Astrocyte of the spinal cord (primary cell): ENCODE measurements around the gene CAMKK2.

ENCODE experiments used
- DNase-seq: peaks from one replicate; pipeline ENCODE4 v3.0.0; 2011; ENCODE audit warnings: low read depth, low spot score
- H3K4me3 ChIP-seq: 2 replicates; pipeline ENCODE4 v1.5.1; 2011; ENCODE audit warnings: low read depth, mild to moderate bottlenecking, low read length, moderate library complexity
- in situ Hi-C: cut with HindIII; loops from 2 replicates; pipeline ENCODE4 v1.10.0; 2017; ENCODE audit warnings: low sequenced_read_pairs
- TF ChIP-seq, protein P1 (sequence below): IDR thresholded peaks from 2 replicates; pipeline ENCODE4 v1.5.1; 2012; ENCODE audit warnings: low read depth, mild to moderate bottlenecking, low read length, inconsistent platforms

The CAMKK2 gene

GRCh38 chr12:121294151-121294889 lies 2.2 kb downstream of the CAMKK2 start:
- H3K4me3 ChIP-seq = no peak overlapping the region
- no peak for DNase-seq
- TF ChIP-seq, protein P1, sequence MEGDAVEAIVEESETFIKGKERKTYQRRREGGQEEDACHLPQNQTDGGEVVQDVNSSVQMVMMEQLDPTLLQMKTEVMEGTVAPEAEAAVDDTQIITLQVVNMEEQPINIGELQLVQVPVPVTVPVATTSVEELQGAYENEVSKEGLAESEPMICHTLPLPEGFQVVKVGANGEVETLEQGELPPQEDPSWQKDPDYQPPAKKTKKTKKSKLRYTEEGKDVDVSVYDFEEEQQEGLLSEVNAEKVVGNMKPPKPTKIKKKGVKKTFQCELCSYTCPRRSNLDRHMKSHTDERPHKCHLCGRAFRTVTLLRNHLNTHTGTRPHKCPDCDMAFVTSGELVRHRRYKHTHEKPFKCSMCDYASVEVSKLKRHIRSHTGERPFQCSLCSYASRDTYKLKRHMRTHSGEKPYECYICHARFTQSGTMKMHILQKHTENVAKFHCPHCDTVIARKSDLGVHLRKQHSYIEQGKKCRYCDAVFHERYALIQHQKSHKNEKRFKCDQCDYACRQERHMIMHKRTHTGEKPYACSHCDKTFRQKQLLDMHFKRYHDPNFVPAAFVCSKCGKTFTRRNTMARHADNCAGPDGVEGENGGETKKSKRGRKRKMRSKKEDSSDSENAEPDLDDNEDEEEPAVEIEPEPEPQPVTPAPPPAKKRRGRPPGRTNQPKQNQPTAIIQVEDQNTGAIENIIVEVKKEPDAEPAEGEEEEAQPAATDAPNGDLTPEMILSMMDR = no peak
- in situ Hi-C loops = no loop called here

DNA sequence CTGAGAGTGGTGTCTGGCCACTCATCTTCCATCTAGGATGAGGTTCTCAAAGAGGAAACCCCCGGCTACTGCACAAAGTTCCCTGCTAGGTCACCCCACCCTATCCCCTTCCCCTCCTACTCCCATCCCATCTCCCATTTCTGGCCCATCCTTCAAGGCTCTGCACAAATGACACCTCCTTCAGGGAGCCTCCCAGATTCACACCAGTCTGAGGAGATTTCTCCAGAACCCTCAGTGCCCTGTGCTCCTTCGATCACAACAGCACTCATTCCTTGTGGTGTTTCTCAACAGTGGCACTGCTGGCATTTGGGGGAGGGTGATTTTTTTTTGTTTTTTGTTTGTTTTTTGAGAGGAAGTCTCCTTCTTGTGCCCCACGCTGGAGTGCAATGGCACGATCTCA lies 2.9 kb downstream of the CAMKK2 start:
- H3K4me3 ChIP-seq = no peak overlapping the region
- TF ChIP-seq, protein P1 = no peak
- in situ Hi-C loops = no loop called here
- no peak for DNase-seq

GRCh38 chr12:121290410-121290809 lies 6.1 kb downstream of the CAMKK2 start:
- no peak overlapping the region for H3K4me3 ChIP-seq
- in situ Hi-C loops = no loop called here
- TF ChIP-seq, protein P1 = no peak
- DNase-seq = no peak

- TF ChIP-seq, protein P1 = no peak
- DNase-seq = no peak
- H3K4me3 ChIP-seq = no peak overlapping the region
- in situ Hi-C loops = no loop called here
Observed at GRCh38 chr12:121289962-121290361, 6.5 kb downstream of the CAMKK2 start.

DNA sequence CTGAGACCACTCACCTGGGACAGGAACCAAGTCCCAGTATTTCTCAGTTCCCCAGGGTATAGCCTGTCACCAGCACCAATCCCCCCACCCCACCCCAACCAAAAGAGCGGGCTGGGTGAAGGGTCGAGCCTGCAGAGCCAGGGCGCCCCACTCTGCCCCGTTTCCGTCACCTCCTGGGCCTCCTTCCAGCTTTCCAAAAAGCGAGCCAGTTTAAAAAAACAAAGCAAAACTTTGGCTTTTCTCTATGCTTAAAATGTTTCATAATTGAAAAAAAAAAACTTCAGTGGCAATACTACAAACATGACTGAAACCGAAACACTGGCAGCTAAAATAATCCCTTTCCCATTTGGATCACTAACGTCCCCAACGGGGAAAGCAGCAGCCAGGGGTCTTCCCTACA lies 7.5 kb downstream of the CAMKK2 start:
- TF ChIP-seq, protein P1 = no peak
- in situ Hi-C loops = no loop called here
- DNase-seq = no peak
- no peak overlapping the region for H3K4me3 ChIP-seq

DNA sequence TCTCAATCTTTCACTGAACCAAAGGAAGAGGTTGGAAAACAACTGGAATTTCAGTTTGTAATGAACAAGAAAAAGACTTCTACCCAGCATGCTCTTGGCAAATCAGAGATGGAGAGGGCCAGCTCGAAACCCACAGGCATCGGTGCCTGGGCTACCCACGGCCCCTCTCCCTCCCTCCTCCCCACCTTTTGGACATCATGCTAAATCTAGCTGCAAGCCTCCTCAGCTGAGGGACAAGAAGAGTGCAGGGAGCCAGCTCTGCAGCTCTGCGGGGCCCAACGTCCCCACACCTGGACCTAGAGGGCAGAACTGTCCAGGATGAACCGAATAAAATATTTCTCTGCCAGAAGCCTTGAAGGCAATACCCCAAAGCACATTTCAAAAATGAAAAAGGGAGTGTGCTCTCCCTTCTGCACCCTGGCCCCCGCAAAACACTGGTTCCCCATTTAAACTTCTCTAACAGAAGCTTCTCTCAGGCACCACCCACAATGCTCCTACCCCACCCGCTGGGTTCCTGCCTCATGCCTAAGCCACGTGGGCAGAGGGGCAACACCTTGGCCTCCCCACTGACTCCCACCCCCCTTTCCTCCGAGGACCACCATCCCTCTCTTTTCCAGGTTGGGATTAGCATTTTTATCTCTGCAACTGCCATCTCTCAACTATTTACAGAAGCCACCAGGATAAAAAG lies 8.2 kb downstream of the CAMKK2 start:
- H3K4me3 ChIP-seq = no peak overlapping the region
- no peak for DNase-seq
- TF ChIP-seq, protein P1 = no peak
- in situ Hi-C loops = no loop called here
